HG03378 (cell line): Measurements from ENCODE around the gene SFMBT2.
"Not testable (repeated sequence)": the region's sequence is repeated elsewhere in the genome, so short reads cannot be mapped to it uniquely, and the experiment has no call there.

ENCODE experiments used
- ATAC-seq: cut with Tn5 transposase; IDR thresholded peaks from one replicate; pipeline ENCODE4 v1.9.1; 2021; ENCODE audit warnings: mild to moderate bottlenecking, moderate library complexity; ENCODE audit not compliant: unreplicated experiment

SFMBT2 gene

GRCh38 chr10:7302392-7302906, 108.4 kb downstream of the SFMBT2 start:
- no peak for ATAC-seq

GRCh38 chr10:7301006-7301778, 109.6 kb downstream of the SFMBT2 start:
- ATAC-seq, result no peak

- ATAC-seq, result no peak
These were observed 110.4 kb downstream of the SFMBT2 start for GRCh38 chr10:7300384-7300971.

GRCh38 chr10:7299601-7300325, 111.1 kb downstream of the SFMBT2 start:
- ATAC-seq, result not testable (repeated sequence)

- no peak for ATAC-seq
These were observed 112.3 kb downstream of the SFMBT2 start for GRCh38 chr10:7298495-7298894.

GRCh38 chr10:7297094-7297493, 113.7 kb downstream of the SFMBT2 start:
- no peak for ATAC-seq

- ATAC-seq, result no peak
These were observed 114.2 kb downstream of the SFMBT2 start for GRCh38 chr10:7296648-7297047.

GRCh38 chr10:7296076-7296475, 114.8 kb downstream of the SFMBT2 start:
- ATAC-seq, result no peak

GRCh38 chr10:7293378-7293920, 117.4 kb downstream of the SFMBT2 start:
- ATAC-seq, result no peak

- no peak for ATAC-seq
These were observed 119.2 kb downstream of the SFMBT2 start for GRCh38 chr10:7291487-7292270.

- no peak for ATAC-seq
These were observed 122.7 kb downstream of the SFMBT2 start for GRCh38 chr10:7288060-7288690.

- no peak for ATAC-seq
These were observed 123.5 kb downstream of the SFMBT2 start for GRCh38 chr10:7287377-7287776.

GRCh38 chr10:7285522-7286322, 125.1 kb downstream of the SFMBT2 start:
- ATAC-seq, result no peak

GRCh38 chr10:7283246-7283645, 127.6 kb downstream of the SFMBT2 start:
- ATAC-seq, result no peak

- ATAC-seq, result no peak
These were observed 128.4 kb downstream of the SFMBT2 start for GRCh38 chr10:7282457-7282856.

- ATAC-seq, result no peak
These were observed 129.4 kb downstream of the SFMBT2 start for GRCh38 chr10:7281429-7281828.

- ATAC-seq, result no peak
These were observed 131.5 kb downstream of the SFMBT2 start for GRCh38 chr10:7279303-7279702.

- ATAC-seq, result no peak
These were observed 133.0 kb downstream of the SFMBT2 start for GRCh38 chr10:7277867-7278266.

- ATAC-seq, result no peak
These were observed 133.4 kb downstream of the SFMBT2 start for GRCh38 chr10:7277432-7277831.
